ENCODE measurements around the gene NOX3.

GRCh38 chr6:155415953-155416352, 39.7 kb downstream of the NOX3 start:
- TF ChIP-seq SPI1 (IDR thresholded peaks at IDR 0.05; ENCODE audit: borderline replicate concordance, low read depth) (no peak), CTCF (IDR thresholded peaks at IDR 0.05; ENCODE audit: insufficient read depth, low read length) (no peak)
